GM23338 (cell line): Measurements from ENCODE around the gene ZFHX3. TPM values are rescaled to one million over a fixed set of nuclear protein-coding genes. Genes with fewer than 3 reads are reported as not detected.

Experiments
- ATAC-seq: fragments of 200-7000 bp; cut with Tn5 transposase; 3 replicates; pipeline ENCODE4 v1.9.1; 2020
- DNase-seq: peaks from one replicate; pipeline ENCODE4 v3.0.0-alpha.2; 2015; ENCODE audit warnings: low spot score
- H2AFZ ChIP-seq: fragments of 200-600 bp; sonication (generic); 2 replicates; pipeline ENCODE4 v1.8.0; 2016; ENCODE audit warnings: antibody characterized with exemption, mild to moderate bottlenecking, moderate library complexity
- H3F3A ChIP-seq: fragments of 200-600 bp; sonication (generic); replicated peaks from 2 replicates; pipeline ENCODE4 v1.8.0; 2017; ENCODE audit warnings: antibody characterized with exemption, mixed run types, low read depth
- H3K27ac ChIP-seq: fragments of 200-600 bp; sonication (generic); 2 replicates; pipeline ENCODE4 v1.6.1; 2016; ENCODE audit warnings: low read depth
- H3K27me3 ChIP-seq: fragments of 200-600 bp; sonication (generic); 2 replicates; pipeline ENCODE4 v1.8.0; 2016; ENCODE audit warnings: mild to moderate bottlenecking, mixed run types, moderate library complexity; ENCODE audit not compliant: insufficient read depth
- H3K36me3 ChIP-seq: fragments of 200-600 bp; sonication (generic); 2 replicates; pipeline ENCODE4 v1.8.0; 2016; ENCODE audit warnings: mild to moderate bottlenecking; ENCODE audit not compliant: insufficient read depth
- H3K4me1 ChIP-seq: fragments of 200-600 bp; sonication (generic); 2 replicates; pipeline ENCODE4 v1.8.0; 2016; ENCODE audit warnings: mild to moderate bottlenecking, moderate library complexity; ENCODE audit not compliant: insufficient read depth
- H3K4me2 ChIP-seq: fragments of 200-600 bp; sonication (generic); 2 replicates; pipeline ENCODE4 v1.7.1; 2017; ENCODE audit warnings: mixed run types
- H3K4me3 ChIP-seq: fragments of 200-600 bp; sonication (generic); 2 replicates; pipeline ENCODE4 v1.6.1; 2016; ENCODE audit warnings: mixed run types
- H3K79me2 ChIP-seq: fragments of 200-600 bp; sonication (generic); replicated peaks from 2 replicates; pipeline ENCODE4 v1.8.0; 2017; ENCODE audit warnings: mild to moderate bottlenecking; ENCODE audit not compliant: insufficient read depth
- H3K9me2 ChIP-seq: fragments of 200-600 bp; sonication (generic); 2 replicates; pipeline ENCODE4 v1.8.0; 2017; ENCODE audit not compliant: insufficient read depth
- H4K20me1 ChIP-seq: fragments of 200-600 bp; sonication (generic); replicated peaks from 2 replicates; pipeline ENCODE4 v1.8.0; 2017; ENCODE audit warnings: mild to moderate bottlenecking; ENCODE audit not compliant: insufficient read depth
- H3K27ac Mint-ChIP-seq: 2 replicates; pipeline ENCODE4 v1.8.0; 2020; ENCODE audit warnings: inconsistent platforms, mild to moderate bottlenecking, moderate library complexity, mixed read lengths
- H3K27me3 Mint-ChIP-seq: 3 replicates; pipeline ENCODE4 v1.8.0; 2022; ENCODE audit warnings: low read depth, mild to moderate bottlenecking, moderate library complexity, mixed read lengths, inconsistent platforms; ENCODE audit not compliant: insufficient read depth, poor library complexity
- H3K36me3 Mint-ChIP-seq: 3 replicates; pipeline ENCODE4 v1.8.0; 2021; ENCODE audit warnings: low read depth, mild to moderate bottlenecking, inconsistent platforms, moderate library complexity, mixed read lengths
- H3K4me1 Mint-ChIP-seq: 3 replicates; pipeline ENCODE4 v1.8.0; 2020; ENCODE audit warnings: mild to moderate bottlenecking, inconsistent platforms, mixed read lengths
- H3K4me3 Mint-ChIP-seq: 3 replicates; pipeline ENCODE4 v1.8.0; 2021; ENCODE audit warnings: moderate library complexity, mild to moderate bottlenecking, inconsistent platforms, mixed read lengths
- H3K9me3 Mint-ChIP-seq: 3 replicates; pipeline ENCODE4 v1.8.0; 2020; ENCODE audit warnings: moderate library complexity, mild to moderate bottlenecking, inconsistent platforms, mixed read lengths
- EZH2 ChIP-seq: fragments of 200-600 bp; sonication (generic); IDR thresholded peaks from one replicate; pipeline ENCODE4 v1.8.0; 2017; ENCODE audit warnings: antibody characterized with exemption, mild to moderate bottlenecking, low read depth; ENCODE audit not compliant: unreplicated experiment
- EZH2phosphoT487 ChIP-seq: fragments of 200-600 bp; sonication (generic); IDR thresholded peaks from one replicate; pipeline ENCODE4 v1.8.1; 2018; ENCODE audit warnings: antibody characterized with exemption; ENCODE audit not compliant: unreplicated experiment
- JUNB ChIP-seq: IDR thresholded peaks from one replicate; pipeline ENCODE4 v1.6.1; 2016; ENCODE audit warnings: antibody characterized with exemption; ENCODE audit not compliant: unreplicated experiment
- NANOG ChIP-seq: IDR thresholded peaks from 2 replicates; pipeline ENCODE4 v1.6.1; 2016; ENCODE audit warnings: antibody characterized with exemption, borderline replicate concordance
- POLR2AphosphoS5 ChIP-seq: IDR thresholded peaks from 2 replicates; pipeline ENCODE4 v1.6.1; 2016; ENCODE audit warnings: antibody characterized with exemption, low read depth
- ZNF114 ChIP-seq: fragments of 250-450 bp; sonication (Bioruptor Pico); IDR thresholded peaks from 2 replicates; pipeline ENCODE4 v1.5.0; 2020; ENCODE audit warnings: mild to moderate bottlenecking, moderate library complexity
- ZNF331 ChIP-seq: fragments of 250-450 bp; sonication (Bioruptor Pico); IDR thresholded peaks from 2 replicates; pipeline ENCODE4 v1.5.0; 2020; ENCODE audit warnings: low read depth, mild to moderate bottlenecking, moderate library complexity
- polyA plus RNA-seq: library from polyadenylated mRNA; unstranded; fragments of >200 nt; fragmentation: Nextera tagmentation; extraction: Ambion mirVana; gene quantifications from 2 replicates; pipeline ENCODE4 v1.2.1, GENCODE V29; 2016
- total RNA-seq: library from RNA; depleted of rRNA; stranded (reverse); fragments of >200 nt; shearing (Covaris generic); gene quantifications from 2 replicates; pipeline ENCODE4 v1.2.3, GENCODE V29; 2014
- TF ChIP-seq, protein P1 (sequence below): IDR thresholded peaks from one replicate; pipeline ENCODE4 v1.6.1; 2018; ENCODE audit warnings: antibody characterized with exemption; ENCODE audit not compliant: unreplicated experiment
- TF ChIP-seq, protein P2 (sequence below), 2 experiments: fragments of 200-600 bp in 1 of 2; sonication (generic) in 1 of 2; conservative IDR thresholded peaks; 2 replicates each; pipeline versions ENCODE4 v1.5.1 to v1.6.1; 2016 to 2017; ENCODE audit warnings: antibody characterized with exemption in 2 of 2, low read depth in 2 of 2, mild to moderate bottlenecking in 2 of 2, moderate library complexity in 1 of 2
- TF ChIP-seq, protein P3 (sequence below): fragments of 250-450 bp; sonication (Bioruptor Pico); IDR thresholded peaks from 2 replicates; pipeline ENCODE4 v1.5.0; 2020; ENCODE audit warnings: mild to moderate bottlenecking, moderate library complexity

Gene ZFHX3
- total and polyA plus RNA-seq, 2 experiments from 2014 or later = 1.0 to 1.5 TPM

DNA sequence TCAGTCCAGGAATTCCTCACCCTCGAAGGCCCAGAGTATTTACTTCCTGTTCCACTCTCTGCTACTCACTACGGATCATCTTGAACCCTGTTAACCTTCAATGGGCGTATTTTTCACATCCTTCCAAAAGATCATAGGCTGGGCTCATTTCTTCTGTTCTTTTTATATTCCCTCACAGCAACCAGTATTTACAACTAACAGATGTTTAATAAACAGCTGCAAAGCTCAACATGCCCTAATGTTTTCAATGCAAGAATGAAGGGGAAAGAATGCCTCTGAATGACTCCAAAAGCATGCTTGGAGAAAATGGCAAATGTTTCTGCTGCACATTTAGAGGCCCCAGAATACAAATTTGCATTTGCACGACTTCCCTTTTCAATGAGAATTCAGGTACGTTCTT lies 174.9 kb downstream of the ZFHX3 start:
- H3K27me3 Mint-ChIP-seq = peaks cover 3% of the 10 kb centered on the region
- H3K9me3 Mint-ChIP-seq = peaks cover 20% of the 10 kb centered on the region
- H3K27ac Mint-ChIP-seq = no peak overlapping the region
- 0 out of 2 replicates have a peak, but pooled peaks cover 3% of the 10 kb centered on the region for H3K9me2 ChIP-seq
- H3K27me3 ChIP-seq = no peaks in the 10 kb centered on the region
- no peaks in the 10 kb centered on the region; the same call in 1 of the 2 replicates for H4K20me1 ChIP-seq
- no peaks in the 10 kb centered on the region for H3K79me2 ChIP-seq
- H3K4me1 Mint-ChIP-seq = peaks cover 3% of the 10 kb centered on the region; the same call in 1 of the 3 replicates
- H3K4me3 ChIP-seq = no peak overlapping the region
- DNase-seq (no peak), ATAC-seq (no peak)
- H3K27ac ChIP-seq = no peak overlapping the region
- no peak overlapping the region for H2AFZ ChIP-seq
- TF ChIP-seq EZH2 (no peak), ZNF331 (CRISPR knock-in tag) (no peak), POLR2AphosphoS5 (no peak), NANOG (no peak), JUNB (no peak), EZH2phosphoT487 (no peak), ZNF114 (CRISPR knock-in tag) (no peak)
- TF ChIP-seq, protein P1, sequence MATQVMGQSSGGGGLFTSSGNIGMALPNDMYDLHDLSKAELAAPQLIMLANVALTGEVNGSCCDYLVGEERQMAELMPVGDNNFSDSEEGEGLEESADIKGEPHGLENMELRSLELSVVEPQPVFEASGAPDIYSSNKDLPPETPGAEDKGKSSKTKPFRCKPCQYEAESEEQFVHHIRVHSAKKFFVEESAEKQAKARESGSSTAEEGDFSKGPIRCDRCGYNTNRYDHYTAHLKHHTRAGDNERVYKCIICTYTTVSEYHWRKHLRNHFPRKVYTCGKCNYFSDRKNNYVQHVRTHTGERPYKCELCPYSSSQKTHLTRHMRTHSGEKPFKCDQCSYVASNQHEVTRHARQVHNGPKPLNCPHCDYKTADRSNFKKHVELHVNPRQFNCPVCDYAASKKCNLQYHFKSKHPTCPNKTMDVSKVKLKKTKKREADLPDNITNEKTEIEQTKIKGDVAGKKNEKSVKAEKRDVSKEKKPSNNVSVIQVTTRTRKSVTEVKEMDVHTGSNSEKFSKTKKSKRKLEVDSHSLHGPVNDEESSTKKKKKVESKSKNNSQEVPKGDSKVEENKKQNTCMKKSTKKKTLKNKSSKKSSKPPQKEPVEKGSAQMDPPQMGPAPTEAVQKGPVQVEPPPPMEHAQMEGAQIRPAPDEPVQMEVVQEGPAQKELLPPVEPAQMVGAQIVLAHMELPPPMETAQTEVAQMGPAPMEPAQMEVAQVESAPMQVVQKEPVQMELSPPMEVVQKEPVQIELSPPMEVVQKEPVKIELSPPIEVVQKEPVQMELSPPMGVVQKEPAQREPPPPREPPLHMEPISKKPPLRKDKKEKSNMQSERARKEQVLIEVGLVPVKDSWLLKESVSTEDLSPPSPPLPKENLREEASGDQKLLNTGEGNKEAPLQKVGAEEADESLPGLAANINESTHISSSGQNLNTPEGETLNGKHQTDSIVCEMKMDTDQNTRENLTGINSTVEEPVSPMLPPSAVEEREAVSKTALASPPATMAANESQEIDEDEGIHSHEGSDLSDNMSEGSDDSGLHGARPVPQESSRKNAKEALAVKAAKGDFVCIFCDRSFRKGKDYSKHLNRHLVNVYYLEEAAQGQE = no peak
- H3K36me3 Mint-ChIP-seq = peaks cover 15% of the 10 kb centered on the region; the same call in 2 of the 3 replicates
- H3K4me1 ChIP-seq = no peaks in the 10 kb centered on the region
- peaks cover 8% of the 10 kb centered on the region; the same call in 1 of the 2 replicates for H3K36me3 ChIP-seq
- H3F3A ChIP-seq = no peaks in the 10 kb centered on the region
- H3K4me2 ChIP-seq = no peak overlapping the region
- H3K4me3 Mint-ChIP-seq = no peak overlapping the region

DNA sequence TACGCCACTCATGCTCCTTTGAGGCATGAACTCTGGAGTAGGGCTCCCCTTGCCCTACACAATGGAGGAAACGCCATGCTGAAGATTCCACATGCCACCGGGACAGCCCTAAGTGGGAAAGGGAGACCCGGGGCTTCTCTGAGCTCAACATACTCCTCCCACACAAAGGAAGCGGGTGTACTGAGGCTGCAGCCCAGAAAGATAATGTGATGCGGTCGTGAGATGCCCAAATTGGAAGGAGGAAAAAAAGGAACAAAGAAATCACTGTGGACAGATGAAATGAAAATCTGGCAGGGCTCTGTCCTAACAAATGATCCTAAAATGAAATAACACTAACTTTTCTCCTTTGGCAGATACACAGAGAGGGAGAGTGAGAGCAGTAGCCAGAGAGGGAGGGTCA lies 182.1 kb downstream of the ZFHX3 start:
- H3K27me3 ChIP-seq = no peaks in the 10 kb centered on the region
- H3K27ac Mint-ChIP-seq = no peak overlapping the region
- peaks cover 2% of the 10 kb centered on the region; the same call in 2 of the 3 replicates for H3K9me3 Mint-ChIP-seq
- H3K27ac ChIP-seq = no peak overlapping the region
- peaks cover 1% of the 10 kb centered on the region for H3K27me3 Mint-ChIP-seq
- no peak overlapping the region for H3K4me3 Mint-ChIP-seq
- DNase-seq = no peak
- H3K4me3 ChIP-seq = no peak overlapping the region
- H2AFZ ChIP-seq = no peak overlapping the region
- H3K36me3 Mint-ChIP-seq = peaks cover 2% of the 10 kb centered on the region; the same call in 1 of the 3 replicates
- H3K36me3 ChIP-seq = no peaks in the 10 kb centered on the region
- H3K4me1 Mint-ChIP-seq = no peaks in the 10 kb centered on the region
- no peaks in the 10 kb centered on the region for H4K20me1 ChIP-seq
- ATAC-seq = no peak
- H3K79me2 ChIP-seq = no peaks in the 10 kb centered on the region
- no peaks in the 10 kb centered on the region for H3F3A ChIP-seq
- peaks cover 3% of the 10 kb centered on the region; the same call in 1 of the 2 replicates for H3K9me2 ChIP-seq
- H3K4me2 ChIP-seq = no peak overlapping the region
- no peaks in the 10 kb centered on the region for H3K4me1 ChIP-seq
- TF ChIP-seq ZNF331 (CRISPR knock-in tag) = no peak
- TF ChIP-seq, protein P2, sequence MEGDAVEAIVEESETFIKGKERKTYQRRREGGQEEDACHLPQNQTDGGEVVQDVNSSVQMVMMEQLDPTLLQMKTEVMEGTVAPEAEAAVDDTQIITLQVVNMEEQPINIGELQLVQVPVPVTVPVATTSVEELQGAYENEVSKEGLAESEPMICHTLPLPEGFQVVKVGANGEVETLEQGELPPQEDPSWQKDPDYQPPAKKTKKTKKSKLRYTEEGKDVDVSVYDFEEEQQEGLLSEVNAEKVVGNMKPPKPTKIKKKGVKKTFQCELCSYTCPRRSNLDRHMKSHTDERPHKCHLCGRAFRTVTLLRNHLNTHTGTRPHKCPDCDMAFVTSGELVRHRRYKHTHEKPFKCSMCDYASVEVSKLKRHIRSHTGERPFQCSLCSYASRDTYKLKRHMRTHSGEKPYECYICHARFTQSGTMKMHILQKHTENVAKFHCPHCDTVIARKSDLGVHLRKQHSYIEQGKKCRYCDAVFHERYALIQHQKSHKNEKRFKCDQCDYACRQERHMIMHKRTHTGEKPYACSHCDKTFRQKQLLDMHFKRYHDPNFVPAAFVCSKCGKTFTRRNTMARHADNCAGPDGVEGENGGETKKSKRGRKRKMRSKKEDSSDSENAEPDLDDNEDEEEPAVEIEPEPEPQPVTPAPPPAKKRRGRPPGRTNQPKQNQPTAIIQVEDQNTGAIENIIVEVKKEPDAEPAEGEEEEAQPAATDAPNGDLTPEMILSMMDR (conservative IDR thresholded peaks at IDR 0.05; ENCODE audit: low read depth in 2 of 2) = no peak
- TF ChIP-seq EZH2phosphoT487 = no peak
- TF ChIP-seq, protein P3, sequence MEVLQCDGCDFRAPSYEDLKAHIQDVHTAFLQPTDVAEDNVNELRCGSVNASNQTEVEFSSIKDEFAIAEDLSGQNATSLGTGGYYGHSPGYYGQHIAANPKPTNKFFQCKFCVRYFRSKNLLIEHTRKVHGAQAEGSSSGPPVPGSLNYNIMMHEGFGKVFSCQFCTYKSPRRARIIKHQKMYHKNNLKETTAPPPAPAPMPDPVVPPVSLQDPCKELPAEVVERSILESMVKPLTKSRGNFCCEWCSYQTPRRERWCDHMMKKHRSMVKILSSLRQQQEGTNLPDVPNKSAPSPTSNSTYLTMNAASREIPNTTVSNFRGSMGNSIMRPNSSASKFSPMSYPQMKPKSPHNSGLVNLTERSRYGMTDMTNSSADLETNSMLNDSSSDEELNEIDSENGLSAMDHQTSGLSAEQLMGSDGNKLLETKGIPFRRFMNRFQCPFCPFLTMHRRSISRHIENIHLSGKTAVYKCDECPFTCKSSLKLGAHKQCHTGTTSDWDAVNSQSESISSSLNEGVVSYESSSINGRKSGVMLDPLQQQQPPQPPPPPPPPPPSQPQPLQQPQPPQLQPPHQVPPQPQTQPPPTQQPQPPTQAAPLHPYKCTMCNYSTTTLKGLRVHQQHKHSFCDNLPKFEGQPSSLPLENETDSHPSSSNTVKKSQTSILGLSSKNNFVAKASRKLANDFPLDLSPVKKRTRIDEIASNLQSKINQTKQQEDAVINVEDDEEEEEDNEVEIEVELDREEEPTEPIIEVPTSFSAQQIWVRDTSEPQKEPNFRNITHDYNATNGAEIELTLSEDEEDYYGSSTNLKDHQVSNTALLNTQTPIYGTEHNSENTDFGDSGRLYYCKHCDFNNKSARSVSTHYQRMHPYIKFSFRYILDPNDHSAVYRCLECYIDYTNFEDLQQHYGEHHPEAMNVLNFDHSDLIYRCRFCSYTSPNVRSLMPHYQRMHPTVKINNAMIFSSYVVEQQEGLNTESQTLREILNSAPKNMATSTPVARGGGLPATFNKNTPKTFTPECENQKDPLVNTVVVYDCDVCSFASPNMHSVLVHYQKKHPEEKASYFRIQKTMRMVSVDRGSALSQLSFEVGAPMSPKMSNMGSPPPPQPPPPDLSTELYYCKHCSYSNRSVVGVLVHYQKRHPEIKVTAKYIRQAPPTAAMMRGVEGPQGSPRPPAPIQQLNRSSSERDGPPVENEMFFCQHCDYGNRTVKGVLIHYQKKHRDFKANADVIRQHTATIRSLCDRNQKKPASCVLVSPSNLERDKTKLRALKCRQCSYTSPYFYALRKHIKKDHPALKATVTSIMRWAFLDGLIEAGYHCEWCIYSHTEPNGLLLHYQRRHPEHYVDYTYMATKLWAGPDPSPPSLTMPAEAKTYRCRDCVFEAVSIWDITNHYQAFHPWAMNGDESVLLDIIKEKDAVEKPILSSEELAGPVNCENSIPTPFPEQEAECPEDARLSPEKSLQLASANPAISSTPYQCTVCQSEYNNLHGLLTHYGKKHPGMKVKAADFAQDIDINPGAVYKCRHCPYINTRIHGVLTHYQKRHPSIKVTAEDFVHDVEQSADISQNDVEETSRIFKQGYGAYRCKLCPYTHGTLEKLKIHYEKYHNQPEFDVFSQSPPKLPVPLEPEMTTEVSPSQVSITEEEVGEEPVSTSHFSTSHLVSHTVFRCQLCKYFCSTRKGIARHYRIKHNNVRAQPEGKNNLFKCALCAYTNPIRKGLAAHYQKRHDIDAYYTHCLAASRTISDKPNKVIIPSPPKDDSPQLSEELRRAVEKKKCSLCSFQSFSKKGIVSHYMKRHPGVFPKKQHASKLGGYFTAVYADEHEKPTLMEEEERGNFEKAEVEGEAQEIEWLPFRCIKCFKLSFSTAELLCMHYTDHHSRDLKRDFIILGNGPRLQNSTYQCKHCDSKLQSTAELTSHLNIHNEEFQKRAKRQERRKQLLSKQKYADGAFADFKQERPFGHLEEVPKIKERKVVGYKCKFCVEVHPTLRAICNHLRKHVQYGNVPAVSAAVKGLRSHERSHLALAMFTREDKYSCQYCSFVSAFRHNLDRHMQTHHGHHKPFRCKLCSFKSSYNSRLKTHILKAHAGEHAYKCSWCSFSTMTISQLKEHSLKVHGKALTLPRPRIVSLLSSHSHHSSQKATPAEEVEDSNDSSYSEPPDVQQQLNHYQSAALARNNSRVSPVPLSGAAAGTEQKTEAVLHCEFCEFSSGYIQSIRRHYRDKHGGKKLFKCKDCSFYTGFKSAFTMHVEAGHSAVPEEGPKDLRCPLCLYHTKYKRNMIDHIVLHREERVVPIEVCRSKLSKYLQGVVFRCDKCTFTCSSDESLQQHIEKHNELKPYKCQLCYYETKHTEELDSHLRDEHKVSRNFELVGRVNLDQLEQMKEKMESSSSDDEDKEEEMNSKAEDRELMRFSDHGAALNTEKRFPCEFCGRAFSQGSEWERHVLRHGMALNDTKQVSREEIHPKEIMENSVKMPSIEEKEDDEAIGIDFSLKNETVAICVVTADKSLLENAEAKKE (CRISPR knock-in tag) = no peak
